PC-3 (cell line): ENCODE measurements around the gene F2RL1. TPM values are rescaled to one million over a fixed set of nuclear protein-coding genes. Genes with fewer than 3 reads are reported as not detected.

Experiments
- ATAC-seq: fragments of 200-7000 bp; cut with Tn5 transposase; 2 replicates; pipeline ENCODE4 v1.9.1; 2020; ENCODE audit warnings: mild to moderate bottlenecking, moderate library complexity
- BruUV-seq: library from RNA; stranded (reverse); fragments of 400-500 nt; replicated peaks from 2 replicates; lab custom pipeline; 2021; lab: Mats Ljungman, UMichigan
- CTCF ChIA-PET: fragments of 300-600 bp; sonication (Branson Sonifier 250); formaldehyde crosslinking; loops from one replicate; lab custom pipeline; 2022; ENCODE audit warnings: antibody characterized with exemption; lab: Charles Lee
- POLR2A ChIA-PET: fragments of 300-600 bp; sonication (Branson Sonifier 250); formaldehyde crosslinking; loops from one replicate; lab custom pipeline; 2022; ENCODE audit warnings: antibody characterized with exemption; ENCODE audit not compliant: unreplicated experiment; lab: Charles Lee
- DNase-seq: peaks from one replicate; pipeline ENCODE4 v3.0.0-alpha.2; 2015
- H2AFZ ChIP-seq: fragments of 300-600 bp; sonication (generic); 2 replicates; pipeline ENCODE4 v1.6.0; 2016; ENCODE audit warnings: antibody characterized with exemption, low read length
- H3F3A ChIP-seq: fragments of 300-600 bp; sonication (generic); one replicate; pipeline ENCODE4 v1.6.0; 2017; ENCODE audit warnings: antibody characterized with exemption, low read length, control low read depth, mild to moderate bottlenecking; ENCODE audit not compliant: unreplicated experiment
- H3K27ac ChIP-seq: fragments of 300-600 bp; sonication (generic); 2 replicates; pipeline ENCODE4 v1.5.1; 2016; ENCODE audit warnings: mild to moderate bottlenecking, low read length
- H3K27me3 ChIP-seq: fragments of 300-600 bp; sonication (generic); 2 replicates; pipeline ENCODE4 v1.6.1; 2016; ENCODE audit warnings: low read length, mixed read lengths
- H3K36me3 ChIP-seq: fragments of 300-600 bp; sonication (generic); 2 replicates; pipeline ENCODE4 v1.6.1; 2016; ENCODE audit warnings: low read depth, mixed run types, low read length, mixed read lengths
- H3K4me1 ChIP-seq: fragments of 300-600 bp; sonication (generic); 2 replicates; pipeline ENCODE4 v1.5.1; 2016; ENCODE audit warnings: low read length; ENCODE audit not compliant: insufficient read depth
- H3K4me2 ChIP-seq: fragments of 300-600 bp; sonication (generic); 2 replicates; pipeline ENCODE4 v1.6.0; 2016; ENCODE audit warnings: low read length
- H3K4me3 ChIP-seq: fragments of 300-600 bp; sonication (generic); 2 replicates; pipeline ENCODE4 v1.5.1; 2016; ENCODE audit warnings: mild to moderate bottlenecking, low read length, mixed read lengths
- H3K79me2 ChIP-seq: fragments of 300-600 bp; sonication (generic); 2 replicates; pipeline ENCODE4 v1.6.1; 2017; ENCODE audit warnings: low read length, mixed read lengths
- H3K9ac ChIP-seq: fragments of 300-600 bp; sonication (generic); 2 replicates; pipeline ENCODE4 v1.6.0; 2016; ENCODE audit warnings: mild to moderate bottlenecking, low read length
- H3K9me2 ChIP-seq: fragments of 300-600 bp; sonication (generic); replicated peaks from 2 replicates; pipeline ENCODE4 v1.6.1; 2016; ENCODE audit warnings: mixed run types, low read length, mixed read lengths
- H3K9me3 ChIP-seq: fragments of 300-600 bp; sonication (generic); 2 replicates; pipeline ENCODE4 v1.6.1; 2016; ENCODE audit warnings: low read length, mixed read lengths
- H4K20me1 ChIP-seq: fragments of 300-600 bp; sonication (generic); 2 replicates; pipeline ENCODE4 v1.6.1; 2016; ENCODE audit warnings: low read length, mixed read lengths
- EZH2 ChIP-seq: fragments of 300-600 bp; sonication (generic); IDR thresholded peaks from one replicate; pipeline ENCODE4 v1.6.1; 2017; ENCODE audit warnings: antibody characterized with exemption, mild to moderate bottlenecking, low read length; ENCODE audit not compliant: unreplicated experiment
- EZH2phosphoT487 ChIP-seq: fragments of 300-600 bp; sonication (generic); IDR thresholded peaks from 2 replicates; pipeline ENCODE4 v1.6.1; 2018; ENCODE audit warnings: mild to moderate bottlenecking, antibody characterized with exemption, low read length, borderline replicate concordance
- intact Hi-C: fragments of 100-400 bp; cut with micrococcal nuclease; formaldehyde crosslinking; loops from 2 replicates; pipeline ENCODE4 v1.9.0; 2023
- total RNA-seq: library from RNA; depleted of rRNA; stranded (reverse); fragments of >200 nt; gene quantifications from 2 replicates; pipeline ENCODE4 v1.2.3, GENCODE V29; 2014
- TF ChIP-seq, protein P1 (sequence below): fragments of 300-600 bp; sonication (generic); conservative IDR thresholded peaks from 2 replicates; pipeline ENCODE4 v1.5.1; 2017; ENCODE audit warnings: antibody characterized with exemption, low read depth, mild to moderate bottlenecking, low read length

F2RL1 gene
- total RNA-seq, 1 experiment from 2014 or later, result 167 TPM

DNA sequence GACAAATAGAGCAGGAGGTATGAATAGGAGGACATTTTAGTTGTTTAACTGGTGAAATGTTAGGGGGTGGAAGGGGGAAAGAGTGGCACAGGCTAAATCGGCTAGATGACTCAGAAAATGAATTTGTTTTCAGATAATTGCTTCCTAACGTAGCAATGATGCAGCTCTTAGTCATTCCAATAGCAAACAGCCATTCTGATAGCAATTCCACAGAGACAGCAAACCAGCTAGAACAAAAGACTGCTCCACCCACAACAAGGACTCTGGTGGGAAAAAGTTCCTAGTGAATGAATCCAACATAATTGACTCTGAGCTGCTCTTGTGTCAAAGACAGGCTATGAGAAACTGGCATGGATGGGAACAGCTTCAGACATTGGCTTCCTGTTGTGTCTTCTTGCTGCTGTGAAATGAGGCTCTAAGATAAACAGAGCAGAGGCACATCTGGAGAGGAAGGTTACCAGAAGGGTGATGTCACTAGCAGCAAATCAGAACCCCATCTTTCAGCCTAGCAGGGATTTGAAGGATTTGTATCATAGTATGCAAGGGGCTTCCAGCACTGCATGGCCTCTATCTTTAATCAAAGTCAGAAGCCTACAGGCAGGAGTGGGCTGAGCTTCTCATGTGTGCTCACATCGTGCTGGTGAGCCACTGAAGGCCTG lies 28.1 kb upstream of the F2RL1 start:
- intact Hi-C loops, result loop anchor here (1.0 to 2.0 kb wide), 2 partner anchors 16 to 28 kb away; no protein-coding TSS in a partner anchor
- no peak for TF ChIP-seq EZH2phosphoT487
- no peak for TF ChIP-seq EZH2
- TF ChIP-seq, protein P1, sequence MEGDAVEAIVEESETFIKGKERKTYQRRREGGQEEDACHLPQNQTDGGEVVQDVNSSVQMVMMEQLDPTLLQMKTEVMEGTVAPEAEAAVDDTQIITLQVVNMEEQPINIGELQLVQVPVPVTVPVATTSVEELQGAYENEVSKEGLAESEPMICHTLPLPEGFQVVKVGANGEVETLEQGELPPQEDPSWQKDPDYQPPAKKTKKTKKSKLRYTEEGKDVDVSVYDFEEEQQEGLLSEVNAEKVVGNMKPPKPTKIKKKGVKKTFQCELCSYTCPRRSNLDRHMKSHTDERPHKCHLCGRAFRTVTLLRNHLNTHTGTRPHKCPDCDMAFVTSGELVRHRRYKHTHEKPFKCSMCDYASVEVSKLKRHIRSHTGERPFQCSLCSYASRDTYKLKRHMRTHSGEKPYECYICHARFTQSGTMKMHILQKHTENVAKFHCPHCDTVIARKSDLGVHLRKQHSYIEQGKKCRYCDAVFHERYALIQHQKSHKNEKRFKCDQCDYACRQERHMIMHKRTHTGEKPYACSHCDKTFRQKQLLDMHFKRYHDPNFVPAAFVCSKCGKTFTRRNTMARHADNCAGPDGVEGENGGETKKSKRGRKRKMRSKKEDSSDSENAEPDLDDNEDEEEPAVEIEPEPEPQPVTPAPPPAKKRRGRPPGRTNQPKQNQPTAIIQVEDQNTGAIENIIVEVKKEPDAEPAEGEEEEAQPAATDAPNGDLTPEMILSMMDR, result no peak
- ATAC-seq (peak; percentile 73), DNase-seq (peak; percentile 93)
- Histone ChIP-seq H3K27me3 (no peaks in the 10 kb centered on the region), H2AFZ (0 out of 2 replicates have a peak overlapping the region, but pooled peaks have one; percentile 24), H3K9me3 (no peaks in the 10 kb centered on the region), H3K9me2 (no peaks in the 10 kb centered on the region), H3K4me1 (peaks cover 49% of the 10 kb centered on the region), H3K36me3 (no peaks in the 10 kb centered on the region), H3F3A (peaks cover 8% of the 10 kb centered on the region), H3K79me2 (no peaks in the 10 kb centered on the region), H4K20me1 (no peaks in the 10 kb centered on the region), H3K4me3 (peak overlapping the region; percentile 45), H3K27ac (peak overlapping the region; percentile 100), H3K4me2 (peak overlapping the region; percentile 84), H3K9ac (peak overlapping the region; percentile 99)
- ChIA-PET POLR2A (interaction anchor here (0.6 to 1.5 kb wide), 5 partner anchors 9 to 45 kb away, joined by 4 to 22 read pairs (median 5); partner anchors contain the start of gene F2RL1), CTCF (interaction anchor here (0.7 to 1.1 kb wide), 3 partner anchors 15 to 46 kb away, joined by 3 read pairs; no protein-coding TSS in a partner anchor)
- TSS peak; percentile 74 for BruUV-seq

DNA sequence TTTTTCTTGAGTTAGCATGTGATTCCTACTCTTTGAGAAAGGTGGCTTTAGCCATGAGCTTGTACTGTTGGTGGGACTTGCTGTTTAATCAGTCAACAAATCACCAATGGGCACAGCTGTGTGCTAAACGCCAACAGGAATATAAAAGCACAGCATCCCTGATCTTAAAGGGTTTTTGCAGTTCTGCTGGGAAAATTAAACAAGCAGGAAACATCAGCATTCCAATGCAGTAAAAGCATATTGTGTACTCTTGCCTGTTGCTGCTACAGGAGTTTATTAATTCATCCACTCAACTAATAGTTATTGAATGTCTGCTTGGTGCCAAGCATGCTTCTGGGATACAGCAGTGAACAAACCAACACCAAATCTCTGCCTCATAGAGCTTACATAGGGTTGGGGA lies 27.4 kb upstream of the F2RL1 start:
- peak overlapping the region; percentile 69 for H3K4me2 ChIP-seq
- intact Hi-C loops, result loop anchor here (2.0 kb wide), 1 partner anchor 15 kb away; no protein-coding TSS in a partner anchor
- no peak for DNase-seq
- H3K79me2 ChIP-seq, result no peaks in the 10 kb centered on the region
- peak overlapping the region; percentile 9; the same call in 1 of the 2 replicates for H3K4me3 ChIP-seq
- ChIA-PET POLR2A (no interaction called here), CTCF (interaction anchor here (1.1 kb wide), 1 partner anchor 14 kb away, joined by 3 read pairs; no protein-coding TSS in a partner anchor)
- peak overlapping the region; percentile 100 for H3K27ac ChIP-seq
- H3K9me3 ChIP-seq, result no peaks in the 10 kb centered on the region
- H3K4me1 ChIP-seq, result peaks cover 46% of the 10 kb centered on the region
- BruUV-seq, result no TSS peak
- peak overlapping the region; percentile 99 for H3K9ac ChIP-seq
- H4K20me1 ChIP-seq, result no peaks in the 10 kb centered on the region
- H3F3A ChIP-seq, result peaks cover 8% of the 10 kb centered on the region
- ATAC-seq, result no peak
- no peak overlapping the region for H2AFZ ChIP-seq
- no peaks in the 10 kb centered on the region for H3K36me3 ChIP-seq
- H3K27me3 ChIP-seq, result no peaks in the 10 kb centered on the region
- no peaks in the 10 kb centered on the region for H3K9me2 ChIP-seq
- TF ChIP-seq EZH2phosphoT487, result no peak
- no peak for TF ChIP-seq EZH2
- TF ChIP-seq, protein P1, result no peak

DNA sequence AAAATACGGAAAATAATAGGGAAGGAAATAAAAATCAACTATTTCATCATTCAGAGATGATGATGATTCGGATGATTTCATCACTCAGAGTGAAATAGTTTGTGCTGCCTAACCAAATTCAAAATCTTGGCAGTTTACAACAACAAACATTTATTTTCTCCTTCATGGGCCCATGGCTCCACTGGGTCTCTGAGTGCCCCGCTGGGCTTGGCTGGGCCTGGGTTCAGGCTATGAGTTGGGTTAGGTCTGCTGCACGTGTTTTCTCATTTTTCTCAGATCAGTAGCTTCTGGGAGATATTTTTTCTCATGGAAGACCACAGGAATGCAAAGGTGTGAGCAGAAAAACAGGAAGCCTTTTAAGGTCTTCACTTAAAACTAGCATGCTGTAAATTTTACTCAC lies 24.0 kb upstream of the F2RL1 start:
- no peak for ATAC-seq
- peak overlapping the region; percentile 41 for H3K27ac ChIP-seq
- no peak overlapping the region for H3K9ac ChIP-seq
- H3K27me3 ChIP-seq, result no peaks in the 10 kb centered on the region
- H3K36me3 ChIP-seq, result no peaks in the 10 kb centered on the region
- no peak overlapping the region for H2AFZ ChIP-seq
- POLR2A ChIA-PET, result no interaction called here
- no peak overlapping the region for H3K4me3 ChIP-seq
- CTCF ChIA-PET, result no interaction called here
- BruUV-seq, result no TSS peak
- H3K4me1 ChIP-seq, result peaks cover 25% of the 10 kb centered on the region
- intact Hi-C loops, result no loop called here
- no peaks in the 10 kb centered on the region for H3K9me2 ChIP-seq
- TF ChIP-seq EZH2, result no peak
- TF ChIP-seq, protein P1, result no peak
- TF ChIP-seq EZH2phosphoT487, result no peak
- H4K20me1 ChIP-seq, result no peaks in the 10 kb centered on the region
- H3F3A ChIP-seq, result peaks cover 4% of the 10 kb centered on the region
- no peak overlapping the region for H3K4me2 ChIP-seq
- H3K79me2 ChIP-seq, result no peaks in the 10 kb centered on the region
- no peaks in the 10 kb centered on the region for H3K9me3 ChIP-seq
- DNase-seq, result peak; percentile 17
